Right lobe of liver (tissue), 6 donors: ENCODE measurements around the gene KCNA4. TPM values are rescaled to one million over a fixed set of nuclear protein-coding genes. Genes with fewer than 3 reads are reported as not detected.

Source experiments
- ATAC-seq, 4 donors: fragments of 200-7000 bp; cut with Tn5 transposase; one replicate each; pipeline ENCODE4 v1.9.1; 2020; ENCODE audit warnings: mild to moderate bottlenecking in 4 of 4, moderate library complexity in 4 of 4
- DNase-seq, 3 donors: peaks; one replicate each; pipeline ENCODE4 v3.0.0-alpha.2; 2020
- H3K27ac ChIP-seq, 3 donors: fragments of 200-600 bp; one replicate each; pipeline ENCODE4 v1.8.0; 2022
- H3K27me3 ChIP-seq, 2 donors: fragments of 200-600 bp; one replicate each; pipeline ENCODE4 v1.8.0; 2022
- H3K36me3 ChIP-seq, 4 donors: fragments of 200-600 bp; sonication (generic) in 1 of 4; one replicate each; pipeline versions ENCODE4 v1.5.1 to v1.8.0; 2017 to 2022; ENCODE audit warnings: control low read depth in 1 of 4
- H3K4me1 ChIP-seq, 4 donors: fragments of 200-600 bp; sonication (generic) in 1 of 4; one replicate each; pipeline versions ENCODE4 v1.5.1 to v1.8.0; 2017 to 2022; ENCODE audit warnings: control low read depth in 1 of 4
- H3K4me3 ChIP-seq, 3 donors: fragments of 200-600 bp; one replicate each; pipeline ENCODE4 v1.8.0; 2022
- H3K9me3 ChIP-seq, 4 donors: fragments of 200-600 bp; sonication (generic) in 1 of 4; one replicate each; pipeline versions ENCODE4 v1.5.1 to v1.8.0; 2017 to 2022; ENCODE audit warnings: control low read depth in 1 of 4
- CTCF ChIP-seq, 4 donors: fragments of 200-600 bp in 3 of 4; fragments of 450-650 bp in 1 of 4; IDR thresholded peaks; one replicate each; pipeline versions ENCODE4 v1.5.1 to v1.8.0; 2016 to 2022; ENCODE audit warnings: antibody characterized with exemption in 4 of 4, mild to moderate bottlenecking in 2 of 4
- POLR2A ChIP-seq: fragments of 450-650 bp; IDR thresholded peaks from one replicate; pipeline ENCODE4 v1.6.1; 2017; ENCODE audit warnings: antibody characterized with exemption, mild to moderate bottlenecking
- WGBS: methylation state at CpG from one replicate; pipeline ENCODE4 v1.1.6; 2018; ENCODE audit warnings: low coverage, low lambda C conversion rate; ENCODE audit not compliant: insufficient coverage; ENCODE audit errors: missing lambda C conversion rate; 5-methylcytosine and 5-hydroxymethylcytosine counted together
- intact Hi-C, 2 donors: fragments of 100-400 bp; cut with DNase I; formaldehyde crosslinking; loops; one replicate each; pipeline versions ENCODE4 v1.11.2 to v1.14.1; 2022
- long read RNA-seq: library from polyadenylated mRNA; unstranded; transcript quantifications from one replicate; pipeline ENCODE4 v2.0.0, GENCODE V29; 2019
- total RNA-seq, 6 experiments: library from RNA; depleted of rRNA in 2 of 6; stranded (reverse); fragments of >200 nt in 2 of 6; fragmentation: NEBNext Ultra II Directional in 3 of 6; extraction: Animal tissue kit (Norgen Biotek cat#: 25700) in 3 of 6; gene quantifications; one replicate each; pipeline versions ENCODE4 v1.1.0 to v1.2.4, GENCODE V29; 2016 to 2023
- donor health status: DM: no; HTN: yes; CAD: no.
- donor health status: DM: no; HTN: no; CAD: no.
- donor health status: DM: no; HTN: no; CAD: no.
- donor health status: DM: no; HTN: yes; CAD: no.
- donor health status: DM: no; HTN: yes; CAD: no.

The KCNA4 gene
- not detected for total RNA-seq
- long read RNA-seq = 0 reads

GRCh38 chr11:30016588-30017363 lies at the start of gene KCNA4:
TSS of gene KCNA4 (minus strand) at chr11:30017030. CDS start at chr11:30012678, 4,352 bp downstream.
- no peaks in the 10 kb centered on the region for H3K27me3 ChIP-seq
- no peak within 1 kb of the TSS for H3K27ac ChIP-seq
- ATAC-seq (peak; percentile 21 to 50 (median 41)), DNase-seq (no peak)
- H3K4me3 ChIP-seq = peak within 1 kb of the TSS in 1 of 3 donors; percentile 10
- intact Hi-C loops = no loop called here
- no peaks in the 10 kb centered on the region for H3K36me3 ChIP-seq
- 3% methylated on average over 19 of the region's 50 CpGs for WGBS
- TF ChIP-seq CTCF (IDR thresholded peaks at IDR 0.05) (no peak), POLR2A (no peak)
- H3K9me3 ChIP-seq = no peaks in the 10 kb centered on the region
- peaks cover 0 to 5% (median 0%) of the 10 kb centered on the region in 4 donors for H3K4me1 ChIP-seq

GRCh38 chr11:30062103-30062502 lies 45.3 kb upstream of the KCNA4 start:
- ATAC-seq = no peak
- no peaks in the 10 kb centered on the region for H3K4me1 ChIP-seq
- no peak for DNase-seq
- H3K9me3 ChIP-seq = peaks cover 0 to 2% (median 0%) of the 10 kb centered on the region in 4 donors
- no peak overlapping the region for H3K4me3 ChIP-seq
- WGBS = 40% methylated on average over 4 of the region's 4 CpGs
- no peak for TF ChIP-seq POLR2A
- no peak for TF ChIP-seq CTCF (IDR thresholded peaks at IDR 0.05)
- H3K36me3 ChIP-seq = no peaks in the 10 kb centered on the region
- no peaks in the 10 kb centered on the region for H3K27me3 ChIP-seq
- no peak overlapping the region for H3K27ac ChIP-seq
- intact Hi-C loops = no loop called here

GRCh38 chr11:30059172-30059815 lies 42.5 kb upstream of the KCNA4 start:
- Histone ChIP-seq H3K4me1 (no peaks in the 10 kb centered on the region), H3K27me3 (no peaks in the 10 kb centered on the region), H3K27ac (no peak overlapping the region), H3K9me3 (peaks cover 0 to 2% (median 0%) of the 10 kb centered on the region in 4 donors), H3K36me3 (no peaks in the 10 kb centered on the region), H3K4me3 (no peak overlapping the region)
- TF ChIP-seq CTCF (IDR thresholded peaks at IDR 0.05) (no peak), POLR2A (no peak)
- WGBS = 61% methylated on average over 2 of the region's 2 CpGs
- intact Hi-C loops = no loop called here
- ATAC-seq (no peak), DNase-seq (no peak)

GRCh38 chr11:30049214-30049613 lies 32.4 kb upstream of the KCNA4 start:
- TF ChIP-seq CTCF (IDR thresholded peaks at IDR 0.05) (peak in 2 of 4 donors; percentile 5 to 19), POLR2A (no peak)

More at GRCh38 chr11:30049214-30049613, 32.4 kb upstream of the KCNA4 start:
- ATAC-seq = no peak
- H3K36me3 ChIP-seq = no peaks in the 10 kb centered on the region
- H3K9me3 ChIP-seq = no peaks in the 10 kb centered on the region
- H3K27me3 ChIP-seq = no peaks in the 10 kb centered on the region
- no peaks in the 10 kb centered on the region for H3K4me1 ChIP-seq
- H3K27ac ChIP-seq = no peak overlapping the region
- H3K4me3 ChIP-seq = no peak overlapping the region
- intact Hi-C loops = no loop called here
- WGBS = 11% methylated on average over 2 of the region's 2 CpGs
- DNase-seq = no peak
